GDM1 (cell line): ENCODE data around the gene GNRH2.
"Not testable (repeated sequence)": the region's sequence is repeated elsewhere in the genome, so short reads cannot be mapped to it uniquely, and the experiment has no call there.

Source experiments
- DNase-seq: peaks from one replicate; lab custom pipeline; 2025; lab: John Stamatoyannopoulos, UW

GNRH2 gene

GRCh38 chr20:3042625-3043024 lies 797 bp upstream of the GNRH2 start:
- DNase-seq = no peak

GRCh38 chr20:3044336-3044965 lies 1.0 kb downstream of the GNRH2 start:
- no peak for DNase-seq

GRCh38 chr20:3045042-3045815 lies 1.8 kb downstream of the GNRH2 start:
- peak; percentile 75 for DNase-seq

DNA sequence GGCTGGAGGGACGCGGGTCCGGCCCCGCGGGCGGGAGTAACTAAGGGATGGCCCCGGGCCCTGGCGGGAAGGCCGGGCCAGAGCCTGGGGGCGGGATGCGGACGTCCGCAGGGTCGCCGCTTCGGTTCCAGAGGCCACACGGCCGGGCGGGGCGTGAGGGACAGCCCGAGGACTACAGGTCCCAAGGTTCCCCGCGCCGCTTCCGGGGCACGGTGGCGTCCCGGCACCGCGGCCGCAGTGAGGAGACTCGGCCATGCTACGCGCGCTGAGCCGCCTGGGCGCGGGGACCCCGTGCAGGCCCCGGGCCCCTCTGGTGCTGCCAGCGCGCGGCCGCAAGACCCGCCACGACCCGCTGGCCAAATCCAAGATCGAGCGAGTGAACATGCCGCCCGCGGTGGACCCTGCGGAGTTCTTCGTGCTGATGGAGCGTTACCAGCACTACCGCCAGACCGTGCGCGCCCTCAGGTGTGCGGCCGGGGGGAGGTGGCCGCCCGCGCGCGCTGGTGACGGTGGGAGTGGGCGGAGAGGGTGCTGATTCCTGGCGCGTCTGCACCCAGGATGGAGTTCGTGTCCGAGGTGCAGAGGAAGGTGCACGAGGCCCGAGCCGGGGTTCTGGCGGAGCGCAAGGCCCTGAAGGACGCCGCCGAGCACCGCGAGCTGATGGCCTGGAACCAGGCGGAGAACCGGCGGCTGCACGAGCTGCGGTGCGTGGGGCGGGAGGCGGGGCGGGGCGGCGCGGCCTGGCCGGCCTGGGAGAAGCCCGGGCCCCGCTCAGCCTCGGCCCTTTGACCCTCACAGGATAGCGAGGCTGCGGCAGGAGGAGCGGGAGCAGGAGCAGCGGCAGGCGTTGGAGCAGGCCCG lies 2.6 kb downstream of the GNRH2 start, which contains the start of gene MRPS26:
TSS of gene MRPS26 (plus strand) at position 237 of the 861 bp plus-strand sequence. CDS start at position 254, 17 bp downstream.
- DNase-seq = peak; percentile 85

- no peak for DNase-seq
Observed at GRCh38 chr20:3046677-3047462, 3.4 kb downstream of the GNRH2 start.

DNA sequence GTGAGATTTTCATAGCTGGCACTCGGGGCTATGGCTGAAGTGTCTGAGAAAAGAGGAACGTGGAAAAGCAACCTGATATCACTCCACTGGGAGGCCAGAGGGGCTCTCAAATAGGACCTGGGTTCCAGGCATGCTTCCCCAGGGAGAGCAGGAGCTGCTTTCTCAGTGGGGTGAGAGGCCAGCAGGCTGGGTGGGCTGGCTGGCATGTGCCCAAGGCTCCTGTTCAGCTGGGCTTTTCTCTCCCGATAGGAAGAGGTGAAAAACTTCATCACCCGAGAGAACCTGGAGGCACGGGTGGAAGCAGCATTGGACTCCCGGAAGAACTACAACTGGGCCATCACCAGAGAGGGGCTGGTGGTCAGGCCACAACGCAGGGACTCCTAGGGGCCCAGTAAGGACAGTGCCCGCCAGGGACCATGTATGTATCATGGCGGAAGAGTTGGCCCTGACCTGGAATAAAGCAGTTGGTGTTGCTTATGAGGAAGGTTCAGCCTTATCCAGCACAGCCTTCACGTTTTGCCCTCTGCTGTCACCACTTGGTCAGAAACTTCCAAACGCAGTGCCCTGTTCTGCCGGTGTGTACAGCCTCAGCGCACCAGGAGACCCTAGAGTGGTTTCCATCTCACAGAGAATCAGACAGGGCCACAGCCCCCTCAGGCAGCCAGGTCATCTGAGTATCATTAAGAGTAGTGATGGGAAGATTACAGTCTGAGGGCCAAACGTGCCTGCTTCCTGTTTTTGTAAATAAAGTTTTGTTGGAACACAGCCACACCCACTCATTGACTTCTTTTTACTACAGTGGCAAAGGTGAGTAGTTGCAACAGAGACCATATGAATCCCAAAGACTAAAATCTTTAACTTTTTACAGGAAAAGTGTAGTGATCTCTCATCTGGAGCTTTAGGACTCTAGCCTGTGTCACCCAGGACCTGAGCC lies 4.3 kb downstream of the GNRH2 start:
- DNase-seq = no peak

DNA sequence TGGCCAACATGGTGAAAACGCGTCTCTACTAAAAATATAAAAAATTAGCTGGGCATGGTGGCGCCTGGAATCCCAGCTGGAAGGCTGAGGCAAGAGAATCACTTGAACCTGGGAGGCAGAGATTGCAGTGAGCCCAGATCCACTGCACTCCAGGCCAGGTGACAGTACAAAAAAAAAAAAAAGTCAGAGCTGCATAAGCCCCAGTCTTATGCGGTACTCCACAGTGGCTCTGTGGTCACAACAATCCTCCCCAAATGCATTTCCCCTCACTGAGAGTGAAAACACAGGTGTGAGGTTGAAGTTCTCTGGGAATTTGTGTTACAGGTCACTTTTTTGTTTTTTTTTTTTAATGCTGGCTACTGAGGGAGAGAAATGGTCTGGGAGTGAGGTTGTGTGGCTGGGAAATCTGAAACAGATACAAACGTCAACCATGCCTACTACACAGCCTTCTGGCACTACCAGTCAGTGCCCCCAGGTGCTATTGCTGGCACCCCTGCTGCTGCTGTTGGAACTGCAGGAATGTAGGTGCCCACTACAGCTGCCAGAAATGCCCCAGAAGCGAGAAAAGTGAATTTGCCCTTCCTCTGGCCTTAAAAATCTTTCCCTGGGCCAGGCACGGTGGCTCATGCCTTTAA lies 8.1 kb downstream of the GNRH2 start:
- no peak for DNase-seq

DNA sequence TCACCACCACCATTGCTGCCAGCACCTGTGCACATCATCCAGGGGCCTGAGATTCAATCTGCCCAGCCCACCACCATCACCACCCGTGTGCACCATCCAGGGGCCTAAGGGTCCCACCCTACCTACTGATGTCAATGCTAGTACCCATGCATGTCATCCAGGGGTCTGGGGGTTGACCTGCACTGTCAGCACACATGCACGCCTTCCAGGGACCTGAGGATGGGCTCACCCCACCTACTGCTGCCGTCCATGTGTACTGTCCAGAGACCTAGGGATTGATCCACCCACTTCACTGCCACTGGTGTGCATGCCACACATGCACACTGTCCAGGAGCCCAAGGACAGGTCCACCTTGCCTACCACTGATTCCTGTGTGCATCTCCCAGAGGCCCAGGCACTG lies 16.1 kb downstream of the GNRH2 start:
- no peak for DNase-seq

- DNase-seq = not testable (repeated sequence)
Observed at GRCh38 chr20:3064119-3064518, 20.7 kb downstream of the GNRH2 start.

DNA sequence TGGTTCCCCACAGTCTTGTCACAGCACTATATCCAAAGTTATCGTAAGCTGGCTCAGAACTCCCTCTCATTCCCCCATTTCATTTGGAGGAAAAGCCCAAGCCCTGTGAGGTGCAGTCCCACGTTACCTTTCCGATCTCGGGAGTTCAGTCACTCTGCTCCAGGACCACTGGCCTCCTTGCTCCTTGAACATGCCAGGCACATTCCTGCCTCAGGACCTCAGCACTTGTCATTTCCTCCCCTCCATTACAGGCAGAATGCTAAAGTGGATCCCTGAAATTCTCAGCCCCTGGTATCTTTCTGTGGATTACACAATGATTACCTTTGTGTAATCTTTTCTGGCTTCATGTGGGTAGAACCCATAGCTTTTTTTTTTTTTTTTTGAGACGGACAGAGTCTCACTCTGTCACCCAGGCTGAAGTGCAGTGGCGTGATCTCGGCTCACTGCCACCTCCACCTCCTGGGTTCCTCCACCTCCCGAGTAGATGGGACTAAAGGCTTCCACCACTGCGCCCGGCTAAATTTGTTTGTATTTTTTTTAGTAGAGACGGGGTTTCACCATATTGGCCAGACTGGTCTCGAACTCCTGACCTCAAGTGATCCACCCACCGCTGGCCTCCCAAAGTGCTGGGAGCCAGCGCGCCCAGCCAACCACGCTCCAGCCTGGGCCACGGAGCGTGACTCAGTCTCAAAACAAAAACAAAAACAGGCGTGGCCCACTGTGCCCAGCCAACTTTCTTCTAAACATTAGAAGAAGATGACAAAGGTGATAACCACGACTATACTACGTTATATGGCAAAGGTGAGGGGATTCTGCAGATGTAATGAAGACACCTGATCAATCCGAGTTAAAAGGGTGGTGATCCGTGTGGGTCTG lies 24.0 kb downstream of the GNRH2 start:
- no peak for DNase-seq

GRCh38 chr20:3068075-3068474 lies 24.7 kb downstream of the GNRH2 start:
- no peak for DNase-seq

GRCh38 chr20:3068986-3069900 lies 25.8 kb downstream of the GNRH2 start:
- DNase-seq = peak; percentile 29

DNA sequence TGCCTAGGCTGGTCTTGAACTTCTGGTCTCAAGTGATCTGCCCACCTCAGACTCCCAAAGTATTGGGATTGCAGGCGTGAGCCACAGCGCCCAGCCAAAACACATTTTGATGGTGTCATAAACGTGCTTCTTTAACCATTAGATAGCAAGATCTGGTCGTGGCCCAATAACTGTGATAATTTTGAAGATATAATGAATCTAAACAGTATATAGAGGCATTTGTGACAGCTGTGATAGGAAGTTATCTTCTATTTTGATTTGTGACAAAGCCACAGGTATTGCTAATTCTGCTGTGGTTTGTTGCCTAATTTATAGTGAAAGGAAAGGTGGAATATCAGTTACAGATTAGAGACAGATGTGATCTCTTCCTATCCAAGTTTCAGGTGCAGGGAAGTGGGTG lies 27.3 kb downstream of the GNRH2 start:
- no peak for DNase-seq

GRCh38 chr20:3071266-3071609 lies 27.8 kb downstream of the GNRH2 start:
- DNase-seq = no peak

- no peak for DNase-seq
Observed at GRCh38 chr20:3071610-3072529, 28.4 kb downstream of the GNRH2 start, which contains the start of gene OXT. Gene OXT, plus strand, starts transcription at chr20:3071620. Its CDS starts 36 bp downstream, at chr20:3071656.

GRCh38 chr20:3072530-3073250 lies 29.3 kb downstream of the GNRH2 start:
- no peak for DNase-seq
